Breast epithelium (tissue), 3 donors: ENCODE measurements around the gene SLAMF1.

Experiments used
- CTCF ChIP-seq, 3 donors: fragments of 450-650 bp; IDR thresholded peaks; one replicate each; pipeline ENCODE4 v1.5.1; 2016 to 2017; ENCODE audit warnings: antibody characterized with exemption in 3 of 3, mild to moderate bottlenecking in 3 of 3, moderate library complexity in 3 of 3
- POLR2AphosphoS5 ChIP-seq, 3 donors: sonication (generic); formaldehyde crosslinking; IDR thresholded peaks; one replicate each; pipeline ENCODE4 v1.6.1; 2017; ENCODE audit warnings: antibody characterized with exemption in 3 of 3

GRCh38 chr1:160570840-160571239 is 76.0 kb downstream of the SLAMF1 start:
- TF ChIP-seq CTCF (IDR thresholded peaks at IDR 0.05) = no peak
- no peak for TF ChIP-seq POLR2AphosphoS5 (IDR thresholded peaks at IDR 0.05)
